Activated T-cell treated with anti-CD3 and anti-CD28 coated beads for 4 hours (primary cell): ENCODE data around the gene SPINK2.

Source experiments
- DNase-seq: peaks from one replicate; pipeline ENCODE4 v3.0.0-alpha.2; 2020

The SPINK2 gene, protein sequence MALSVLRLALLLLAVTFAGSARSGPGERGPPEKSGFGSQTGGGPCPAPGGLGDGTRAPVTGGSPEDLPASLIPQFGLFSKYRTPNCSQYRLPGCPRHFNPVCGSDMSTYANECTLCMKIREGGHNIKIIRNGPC

GRCh38 chr4:56821381-56822243, at the start of gene SPINK2:
Gene SPINK2 (minus strand): TSS chr4:56821701. CDS start chr4:56821662, 39 bp downstream.
- DNase-seq = peak; percentile 58

DNA sequence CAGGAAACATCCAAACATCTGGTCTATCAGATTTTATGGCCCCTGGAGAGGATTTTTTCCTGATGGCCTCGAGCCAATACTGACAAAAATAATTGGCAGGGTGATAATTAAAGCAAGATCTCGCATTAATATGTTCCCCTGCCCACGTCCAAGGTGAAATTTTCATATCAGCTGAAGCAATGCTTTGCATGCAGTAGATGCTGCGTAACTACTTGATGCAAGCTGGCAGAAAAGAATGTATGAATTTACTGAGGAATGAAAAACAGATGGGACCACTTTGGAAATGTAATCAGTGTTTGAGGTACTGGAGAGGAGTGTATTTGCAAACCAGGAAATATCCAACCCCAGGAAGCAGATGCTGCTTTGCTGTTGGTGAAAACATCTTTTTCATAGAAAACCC, 49.4 kb upstream of the SPINK2 start:
- no peak for DNase-seq

DNA sequence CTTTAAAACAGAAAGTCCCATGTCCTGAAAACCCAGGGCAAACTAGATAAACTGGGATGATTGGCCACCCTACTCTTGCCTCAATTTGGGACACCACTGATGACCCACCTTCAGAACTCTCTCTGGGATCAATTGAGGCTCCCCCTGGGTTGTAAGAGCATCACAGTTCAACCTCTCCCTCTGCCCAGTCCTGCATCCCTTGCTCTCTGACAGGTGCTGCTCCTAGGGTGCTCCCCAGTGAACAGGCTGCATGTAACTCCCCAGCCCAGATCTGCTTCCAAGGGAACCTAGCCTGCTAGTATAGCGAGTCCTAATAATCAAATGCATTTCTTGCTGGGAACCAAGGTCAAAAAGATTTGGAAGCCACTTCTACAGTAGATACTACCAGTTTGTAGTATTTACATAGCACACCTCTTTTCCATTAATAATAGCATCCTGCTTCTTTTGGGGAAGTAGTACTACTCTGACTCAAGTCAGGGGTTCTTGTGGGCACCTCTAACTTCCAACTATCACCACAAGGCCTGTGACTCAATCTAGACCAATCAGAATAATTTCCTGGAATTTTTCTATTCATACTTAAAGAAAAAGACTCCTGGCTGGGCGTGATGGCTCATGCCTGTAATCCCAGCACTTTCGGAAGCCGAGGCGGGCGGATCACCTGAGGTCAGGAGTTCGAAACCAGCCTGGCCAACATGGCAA, 42.1 kb upstream of the SPINK2 start:
- no peak for DNase-seq

GRCh38 chr4:56861360-56861759, 39.9 kb upstream of the SPINK2 start:
- DNase-seq = no peak

GRCh38 chr4:56860781-56861180, 39.3 kb upstream of the SPINK2 start:
- DNase-seq = no peak

- DNase-seq = no peak
Measured at GRCh38 chr4:56859841-56860240, 38.3 kb upstream of the SPINK2 start.

GRCh38 chr4:56857601-56858309, 36.3 kb upstream of the SPINK2 start:
- no peak for DNase-seq

GRCh38 chr4:56856656-56857055, 35.2 kb upstream of the SPINK2 start:
- no peak for DNase-seq

DNA sequence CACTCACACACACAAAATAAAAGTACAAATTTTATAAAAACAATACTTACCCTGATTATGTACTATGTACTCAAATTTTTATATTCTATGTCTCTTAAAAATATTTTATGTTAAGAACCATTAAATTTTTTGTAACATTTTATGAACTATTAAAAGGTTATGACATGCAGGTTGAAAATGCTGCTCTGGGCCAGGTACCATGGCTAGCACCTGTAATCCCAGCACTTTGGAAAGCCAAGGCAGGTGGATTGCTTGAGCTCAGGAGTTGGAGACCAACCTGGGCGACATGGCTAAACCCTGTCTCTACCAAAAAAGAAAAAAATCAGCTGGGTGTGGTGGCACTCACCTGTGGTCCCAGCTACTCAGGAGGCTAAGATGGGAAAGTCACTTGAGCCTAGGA, 29.4 kb upstream of the SPINK2 start:
- DNase-seq = no peak

- no peak for DNase-seq
Measured at GRCh38 chr4:56844802-56845580, 23.5 kb upstream of the SPINK2 start.

DNA sequence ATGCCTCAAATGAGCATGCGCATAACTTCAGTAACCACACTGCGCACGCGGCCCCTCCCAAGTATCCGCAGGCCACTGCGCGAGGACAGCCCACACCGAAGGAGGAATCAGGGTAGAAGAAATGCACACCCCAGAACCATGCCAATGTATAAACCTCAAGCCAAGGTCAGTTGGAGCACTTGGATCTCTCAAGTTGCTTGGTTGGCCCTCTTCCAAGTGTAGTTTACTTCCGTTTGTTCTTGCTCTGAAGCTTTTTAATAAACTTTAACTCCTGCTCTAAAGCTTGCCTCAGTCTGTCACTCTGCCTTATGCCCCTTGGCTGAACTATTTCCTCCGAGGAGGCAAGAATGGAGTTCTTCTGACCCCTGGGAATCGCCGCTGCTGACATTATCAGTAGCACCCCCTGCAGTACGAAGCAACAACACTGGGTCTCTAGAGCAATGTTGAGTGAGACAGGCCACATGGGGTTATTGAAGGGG, 22.0 kb upstream of the SPINK2 start:
- no peak for DNase-seq

DNA sequence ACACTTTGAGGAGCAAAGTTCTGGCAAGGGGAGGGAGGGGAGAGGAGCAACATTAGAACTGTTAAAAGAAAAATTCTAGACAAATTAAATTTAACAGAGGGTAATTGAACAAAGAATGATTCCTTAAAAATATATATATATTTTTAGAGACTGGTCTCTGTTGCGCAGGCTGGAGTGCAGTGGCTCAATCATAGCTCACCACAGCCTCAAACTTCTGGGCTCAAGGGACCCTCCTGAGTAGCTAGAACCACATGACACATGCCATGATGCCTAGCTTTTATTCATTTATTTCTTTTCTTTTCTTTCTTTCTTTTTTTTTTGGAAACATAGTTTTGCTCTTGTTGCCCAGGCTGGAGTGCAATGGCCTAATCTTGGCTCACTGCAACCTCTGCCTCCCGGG, 19.1 kb upstream of the SPINK2 start:
- no peak for DNase-seq

DNA sequence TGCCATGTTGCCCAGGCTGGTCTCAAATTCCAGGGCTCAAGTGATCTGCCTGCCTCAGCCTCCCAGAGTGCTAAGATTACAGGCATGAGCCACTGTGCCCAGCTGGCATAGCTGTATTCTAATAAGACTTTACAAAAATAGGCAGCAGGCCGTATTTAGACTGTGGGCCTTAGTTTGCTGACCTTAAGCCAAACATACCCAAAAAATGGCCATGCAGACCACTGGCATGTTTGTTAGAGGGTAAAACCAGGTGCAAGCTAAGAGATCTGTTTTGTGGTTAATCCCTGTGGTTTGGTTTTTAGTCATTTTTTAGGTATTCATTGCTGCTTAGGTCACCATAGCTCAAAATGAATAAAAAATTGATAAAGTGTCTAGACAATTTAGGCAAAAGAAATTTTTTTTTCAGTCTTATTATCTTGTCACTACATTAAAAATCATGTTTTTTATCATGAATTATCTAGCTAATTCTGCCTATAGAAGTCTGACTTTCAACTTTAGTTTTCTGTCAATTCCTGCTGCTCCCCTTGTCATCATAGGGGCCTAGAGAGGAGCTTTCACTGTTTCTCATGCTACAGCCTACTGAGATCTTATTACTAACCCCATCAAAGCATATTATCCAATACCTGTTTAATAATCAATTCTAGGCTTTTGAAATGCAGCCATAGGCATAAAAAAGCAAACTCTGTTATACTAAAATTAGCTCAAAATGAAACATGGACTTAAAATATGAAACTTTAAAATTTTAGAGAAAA, 7.5 kb upstream of the SPINK2 start:
- no peak for DNase-seq

DNA sequence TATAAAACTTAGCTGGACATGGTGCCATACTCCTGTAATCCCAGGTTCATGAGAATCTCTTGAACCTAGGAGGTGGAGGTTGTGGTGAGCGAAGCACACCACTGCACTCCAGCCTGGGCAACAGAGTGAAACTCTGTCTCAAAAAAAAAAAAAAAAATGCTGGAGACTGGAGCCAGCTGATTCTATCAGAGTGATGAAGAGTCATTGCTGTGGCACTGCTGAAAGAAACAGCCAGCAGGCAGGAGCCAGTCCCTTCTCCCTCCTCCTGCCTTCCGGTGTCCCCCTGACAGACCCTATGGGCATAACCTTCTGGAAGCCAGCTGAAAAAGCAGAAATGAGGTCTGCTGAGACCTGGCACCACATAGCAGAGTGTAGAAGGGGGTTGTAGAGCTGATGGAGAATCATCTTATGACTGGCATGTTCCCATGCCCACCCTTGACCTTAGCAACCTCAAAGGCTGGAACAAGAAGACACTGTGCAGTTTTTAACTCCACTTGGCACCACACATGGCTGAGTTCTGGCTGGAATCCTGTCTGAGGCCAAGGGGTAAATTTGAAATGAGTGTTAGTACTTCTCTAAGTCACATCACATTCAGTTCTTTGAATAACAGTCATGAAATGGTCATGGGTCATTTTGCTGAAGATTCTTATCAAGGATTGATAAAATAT, 2.6 kb upstream of the SPINK2 start:
- no peak for DNase-seq

DNA sequence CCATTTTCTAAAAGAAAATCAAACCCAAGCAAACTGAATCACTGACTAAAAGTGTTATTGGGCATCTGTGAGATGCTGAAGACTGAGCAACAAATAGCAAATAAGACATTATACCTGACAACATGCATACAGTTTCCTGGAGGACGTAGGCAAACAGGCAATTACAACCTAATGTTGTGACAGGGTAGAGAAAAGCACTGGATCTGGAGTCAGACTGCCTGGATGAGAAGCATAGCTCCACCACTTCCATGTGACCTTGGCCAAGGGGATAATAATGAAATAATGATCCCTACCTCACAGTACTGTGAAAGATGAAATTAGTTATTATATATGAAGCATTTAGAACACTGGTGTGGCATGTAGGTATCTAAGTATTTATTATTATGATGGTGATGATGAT, 2.7 kb downstream of the SPINK2 start:
- no peak for DNase-seq

DNA sequence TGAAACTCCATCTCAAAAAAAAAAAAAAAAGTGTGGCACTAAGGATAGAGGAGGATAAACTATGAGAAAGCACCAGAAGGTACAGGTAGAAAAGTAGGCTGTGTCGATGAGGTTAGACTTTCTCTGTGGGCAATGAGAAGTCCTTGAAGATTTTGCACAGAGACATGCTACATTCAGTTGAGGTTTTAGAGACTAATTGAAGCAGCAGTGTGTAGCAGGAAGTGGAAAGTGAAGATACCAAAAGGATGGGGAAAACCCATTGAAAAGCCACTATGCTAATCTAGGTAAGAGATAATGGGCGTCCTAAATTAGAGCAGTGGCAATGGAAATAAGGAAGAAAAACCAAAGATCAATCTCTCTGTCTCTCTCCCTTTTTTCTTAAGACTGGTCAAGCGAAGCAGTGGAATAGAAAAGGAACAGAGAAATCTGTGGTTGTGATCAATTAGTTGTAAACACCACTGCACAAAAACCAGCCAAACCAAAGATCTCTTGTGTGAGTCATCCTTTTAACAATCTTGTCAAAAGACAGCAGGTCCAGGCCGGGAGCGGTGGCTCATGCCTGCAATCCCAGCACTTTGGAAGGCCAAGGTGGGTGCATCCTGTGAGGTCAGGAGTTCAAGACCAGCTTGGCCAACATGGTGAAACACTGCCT, 3.5 kb downstream of the SPINK2 start:
- DNase-seq = no peak

DNA sequence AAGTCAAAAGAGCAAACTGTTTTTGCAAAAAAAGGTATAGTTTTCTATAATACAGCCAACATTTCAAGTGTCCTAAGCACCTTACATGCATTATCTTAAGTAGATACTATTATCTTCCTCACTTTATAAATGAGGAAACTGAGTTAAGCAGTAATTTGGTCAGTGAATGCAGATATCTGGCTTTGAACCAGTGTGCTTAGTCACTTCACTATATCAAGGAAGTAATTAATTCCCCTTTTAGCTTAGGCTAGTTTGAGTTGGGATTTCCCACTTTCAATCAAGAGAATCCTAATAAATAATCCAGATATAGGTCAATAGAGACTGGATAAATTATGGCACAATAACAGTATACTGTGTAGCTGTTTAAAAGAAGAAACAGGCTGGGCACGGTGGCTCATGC, 14.8 kb downstream of the SPINK2 start:
- no peak for DNase-seq

DNA sequence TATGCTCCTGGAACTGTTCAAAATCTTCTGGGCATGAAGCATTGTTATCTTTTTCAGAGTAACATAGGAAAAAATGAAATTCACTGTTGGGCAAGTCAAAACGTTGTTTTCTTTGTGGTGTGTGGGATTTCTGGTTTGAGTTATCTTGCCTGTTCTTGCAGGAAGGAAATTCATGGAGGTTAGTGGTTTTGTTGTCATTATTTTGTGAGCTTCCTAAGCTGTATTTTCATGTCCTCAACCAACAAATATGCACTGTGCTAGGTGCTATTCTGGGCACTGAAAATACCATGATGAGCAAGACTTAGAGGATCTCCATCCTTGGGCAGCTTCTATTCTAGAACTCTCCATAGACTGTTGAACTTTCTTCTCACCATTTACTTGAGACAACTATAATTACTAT, 16.9 kb downstream of the SPINK2 start:
- no peak for DNase-seq

DNA sequence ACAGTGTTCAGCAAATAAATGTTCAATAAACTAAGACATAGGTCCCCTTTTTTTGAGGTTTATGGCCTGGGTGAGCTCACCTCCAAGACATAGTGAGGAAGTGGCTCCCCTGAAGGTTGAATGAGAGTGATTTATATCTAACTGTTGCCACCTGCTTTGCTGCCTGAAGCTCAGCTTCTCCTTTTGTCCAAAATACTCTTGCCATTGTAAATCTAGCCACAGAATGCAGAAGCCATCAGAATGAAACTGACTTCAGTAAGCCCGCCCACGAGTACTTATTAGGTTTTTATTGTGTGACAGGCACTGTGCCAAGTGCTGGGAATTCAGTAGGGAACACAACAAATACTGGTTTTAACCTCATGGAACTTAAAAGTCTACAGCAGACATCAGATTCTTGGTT, 18.0 kb downstream of the SPINK2 start:
- DNase-seq = no peak
